ENCODE results near the gene LTO1.

Gene LTO1

GRCh38 chr11:69644071-69644961, 30.8 kb downstream of the LTO1 start:
- no peak for DNase-seq

GRCh38 chr11:69643646-69644045, 31.5 kb downstream of the LTO1 start:
- no peak for DNase-seq

- DNase-seq: peak; percentile 61
Observed at GRCh38 chr11:69642913-69643632, 32.1 kb downstream of the LTO1 start.

- DNase-seq: no peak
Observed at GRCh38 chr11:69642549-69642912, 32.6 kb downstream of the LTO1 start.

- no peak for DNase-seq
Observed at GRCh38 chr11:69641681-69642548, 33.2 kb downstream of the LTO1 start.

- DNase-seq: peak; percentile 62
Observed at GRCh38 chr11:69640995-69641581, 34.1 kb downstream of the LTO1 start, which contains the start of gene CCND1. CCND1 (plus strand) TSS chr11:69641156; CDS start chr11:69641314, 158 bp downstream.

GRCh38 chr11:69640260-69640994, 34.7 kb downstream of the LTO1 start:
- no peak for DNase-seq

- DNase-seq: no peak
Observed at GRCh38 chr11:69639831-69640230, 35.3 kb downstream of the LTO1 start.

GRCh38 chr11:69638941-69639681, 36.0 kb downstream of the LTO1 start:
- DNase-seq: no peak

- DNase-seq: no peak
Observed at GRCh38 chr11:69637941-69638871, 36.9 kb downstream of the LTO1 start.

GRCh38 chr11:69637198-69637940, 37.8 kb downstream of the LTO1 start:
- no peak for DNase-seq

GRCh38 chr11:69636512-69637197, 38.5 kb downstream of the LTO1 start:
- no peak for DNase-seq

GRCh38 chr11:69635804-69636511, 39.2 kb downstream of the LTO1 start:
- DNase-seq: no peak

- DNase-seq: no peak
Observed at GRCh38 chr11:69635195-69635594, 40.0 kb downstream of the LTO1 start.

GRCh38 chr11:69634590-69634989, 40.6 kb downstream of the LTO1 start:
- DNase-seq: no peak

- DNase-seq: no peak
Observed at GRCh38 chr11:69634069-69634468, 41.1 kb downstream of the LTO1 start.

- no peak for DNase-seq
Observed at GRCh38 chr11:69632900-69633299, 42.3 kb downstream of the LTO1 start.

- DNase-seq: no peak
Observed at GRCh38 chr11:69630424-69630823, 44.7 kb downstream of the LTO1 start.
